ENCODE data around the gene WDFY2.

DNA sequence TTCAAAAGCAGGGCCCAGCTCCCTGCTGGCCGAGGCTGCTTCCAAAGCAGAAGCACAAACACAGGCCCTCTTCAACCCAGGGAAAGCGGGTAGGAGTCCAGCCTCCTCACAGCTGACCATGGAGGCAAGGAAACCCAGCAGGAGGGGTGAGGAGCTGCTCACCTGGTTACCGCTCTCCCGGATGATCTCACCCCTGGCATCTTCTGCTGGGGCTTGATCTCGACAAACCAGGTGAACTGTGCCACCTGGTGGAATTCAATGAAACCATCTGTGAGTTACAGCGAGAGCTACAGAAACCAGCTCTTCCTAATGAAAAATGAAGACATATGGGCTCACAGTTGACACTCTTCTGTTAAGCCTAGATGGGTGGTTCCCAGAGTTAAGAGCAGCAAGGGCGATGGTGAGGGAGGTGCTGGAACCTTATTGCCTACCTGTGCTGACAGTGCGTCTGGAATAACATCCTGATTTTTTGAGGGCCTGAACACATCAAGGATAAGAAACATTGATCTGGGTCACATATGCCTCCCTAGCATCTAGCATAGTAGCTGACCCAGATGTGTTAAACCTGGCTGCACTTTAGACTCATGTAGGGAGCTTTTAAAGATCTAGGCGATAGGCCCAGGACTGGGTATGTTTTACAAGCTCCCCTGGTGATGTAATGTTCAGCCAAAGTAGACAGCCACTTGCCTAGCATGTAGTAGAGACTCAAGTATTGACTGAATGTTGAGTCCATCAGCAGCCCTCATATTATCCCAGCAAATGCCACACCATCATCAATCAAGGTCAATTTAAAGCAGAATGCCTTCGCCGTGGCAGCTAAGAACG lies 213.6 kb downstream of the WDFY2 start:
- TF ChIP-seq, protein P1, sequence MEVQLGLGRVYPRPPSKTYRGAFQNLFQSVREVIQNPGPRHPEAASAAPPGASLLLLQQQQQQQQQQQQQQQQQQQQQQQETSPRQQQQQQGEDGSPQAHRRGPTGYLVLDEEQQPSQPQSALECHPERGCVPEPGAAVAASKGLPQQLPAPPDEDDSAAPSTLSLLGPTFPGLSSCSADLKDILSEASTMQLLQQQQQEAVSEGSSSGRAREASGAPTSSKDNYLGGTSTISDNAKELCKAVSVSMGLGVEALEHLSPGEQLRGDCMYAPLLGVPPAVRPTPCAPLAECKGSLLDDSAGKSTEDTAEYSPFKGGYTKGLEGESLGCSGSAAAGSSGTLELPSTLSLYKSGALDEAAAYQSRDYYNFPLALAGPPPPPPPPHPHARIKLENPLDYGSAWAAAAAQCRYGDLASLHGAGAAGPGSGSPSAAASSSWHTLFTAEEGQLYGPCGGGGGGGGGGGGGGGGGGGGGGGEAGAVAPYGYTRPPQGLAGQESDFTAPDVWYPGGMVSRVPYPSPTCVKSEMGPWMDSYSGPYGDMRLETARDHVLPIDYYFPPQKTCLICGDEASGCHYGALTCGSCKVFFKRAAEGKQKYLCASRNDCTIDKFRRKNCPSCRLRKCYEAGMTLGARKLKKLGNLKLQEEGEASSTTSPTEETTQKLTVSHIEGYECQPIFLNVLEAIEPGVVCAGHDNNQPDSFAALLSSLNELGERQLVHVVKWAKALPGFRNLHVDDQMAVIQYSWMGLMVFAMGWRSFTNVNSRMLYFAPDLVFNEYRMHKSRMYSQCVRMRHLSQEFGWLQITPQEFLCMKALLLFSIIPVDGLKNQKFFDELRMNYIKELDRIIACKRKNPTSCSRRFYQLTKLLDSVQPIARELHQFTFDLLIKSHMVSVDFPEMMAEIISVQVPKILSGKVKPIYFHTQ (CRISPR knock-in tag; IDR thresholded peaks at IDR 0.05): no peak
- TF ChIP-seq JAZF1 (CRISPR knock-in tag; IDR thresholded peaks at IDR 0.05) (no peak), ATF1 (CRISPR knock-in tag; IDR thresholded peaks at IDR 0.05) (no peak), FOXP1 (CRISPR knock-in tag; IDR thresholded peaks at IDR 0.05; ENCODE audit: borderline replicate concordance) (no peak), ZNF232 (CRISPR knock-in tag; IDR thresholded peaks at IDR 0.05) (no peak), CREB1 (CRISPR knock-in tag; IDR thresholded peaks at IDR 0.05) (no peak)
- TF ChIP-seq, protein P2, sequence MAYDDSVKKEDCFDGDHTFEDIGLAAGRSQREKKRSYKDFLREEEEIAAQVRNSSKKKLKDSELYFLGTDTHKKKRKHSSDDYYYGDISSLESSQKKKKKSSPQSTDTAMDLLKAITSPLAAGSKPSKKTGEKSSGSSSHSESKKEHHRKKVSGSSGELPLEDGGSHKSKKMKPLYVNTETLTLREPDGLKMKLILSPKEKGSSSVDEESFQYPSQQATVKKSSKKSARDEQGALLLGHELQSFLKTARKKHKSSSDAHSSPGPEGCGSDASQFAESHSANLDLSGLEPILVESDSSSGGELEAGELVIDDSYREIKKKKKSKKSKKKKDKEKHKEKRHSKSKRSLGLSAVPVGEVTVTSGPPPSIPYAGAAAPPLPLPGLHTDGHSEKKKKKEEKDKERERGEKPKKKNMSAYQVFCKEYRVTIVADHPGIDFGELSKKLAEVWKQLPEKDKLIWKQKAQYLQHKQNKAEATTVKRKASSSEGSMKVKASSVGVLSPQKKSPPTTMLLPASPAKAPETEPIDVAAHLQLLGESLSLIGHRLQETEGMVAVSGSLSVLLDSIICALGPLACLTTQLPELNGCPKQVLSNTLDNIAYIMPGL (CRISPR knock-in tag; IDR thresholded peaks at IDR 0.05): no peak
- TF ChIP-seq, protein P3, sequence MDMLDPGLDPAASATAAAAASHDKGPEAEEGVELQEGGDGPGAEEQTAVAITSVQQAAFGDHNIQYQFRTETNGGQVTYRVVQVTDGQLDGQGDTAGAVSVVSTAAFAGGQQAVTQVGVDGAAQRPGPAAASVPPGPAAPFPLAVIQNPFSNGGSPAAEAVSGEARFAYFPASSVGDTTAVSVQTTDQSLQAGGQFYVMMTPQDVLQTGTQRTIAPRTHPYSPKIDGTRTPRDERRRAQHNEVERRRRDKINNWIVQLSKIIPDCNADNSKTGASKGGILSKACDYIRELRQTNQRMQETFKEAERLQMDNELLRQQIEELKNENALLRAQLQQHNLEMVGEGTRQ (CRISPR knock-in tag; IDR thresholded peaks at IDR 0.05): no peak
- TF ChIP-seq, protein P4, sequence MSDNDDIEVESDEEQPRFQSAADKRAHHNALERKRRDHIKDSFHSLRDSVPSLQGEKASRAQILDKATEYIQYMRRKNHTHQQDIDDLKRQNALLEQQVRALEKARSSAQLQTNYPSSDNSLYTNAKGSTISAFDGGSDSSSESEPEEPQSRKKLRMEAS (CRISPR knock-in tag; IDR thresholded peaks at IDR 0.05): no peak
- TF ChIP-seq, protein P5, sequence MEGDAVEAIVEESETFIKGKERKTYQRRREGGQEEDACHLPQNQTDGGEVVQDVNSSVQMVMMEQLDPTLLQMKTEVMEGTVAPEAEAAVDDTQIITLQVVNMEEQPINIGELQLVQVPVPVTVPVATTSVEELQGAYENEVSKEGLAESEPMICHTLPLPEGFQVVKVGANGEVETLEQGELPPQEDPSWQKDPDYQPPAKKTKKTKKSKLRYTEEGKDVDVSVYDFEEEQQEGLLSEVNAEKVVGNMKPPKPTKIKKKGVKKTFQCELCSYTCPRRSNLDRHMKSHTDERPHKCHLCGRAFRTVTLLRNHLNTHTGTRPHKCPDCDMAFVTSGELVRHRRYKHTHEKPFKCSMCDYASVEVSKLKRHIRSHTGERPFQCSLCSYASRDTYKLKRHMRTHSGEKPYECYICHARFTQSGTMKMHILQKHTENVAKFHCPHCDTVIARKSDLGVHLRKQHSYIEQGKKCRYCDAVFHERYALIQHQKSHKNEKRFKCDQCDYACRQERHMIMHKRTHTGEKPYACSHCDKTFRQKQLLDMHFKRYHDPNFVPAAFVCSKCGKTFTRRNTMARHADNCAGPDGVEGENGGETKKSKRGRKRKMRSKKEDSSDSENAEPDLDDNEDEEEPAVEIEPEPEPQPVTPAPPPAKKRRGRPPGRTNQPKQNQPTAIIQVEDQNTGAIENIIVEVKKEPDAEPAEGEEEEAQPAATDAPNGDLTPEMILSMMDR (IDR thresholded peaks at IDR 0.05): 0 out of 2 replicates have a peak, but pooled peaks have one; percentile 33
- TF ChIP-seq, protein P6, sequence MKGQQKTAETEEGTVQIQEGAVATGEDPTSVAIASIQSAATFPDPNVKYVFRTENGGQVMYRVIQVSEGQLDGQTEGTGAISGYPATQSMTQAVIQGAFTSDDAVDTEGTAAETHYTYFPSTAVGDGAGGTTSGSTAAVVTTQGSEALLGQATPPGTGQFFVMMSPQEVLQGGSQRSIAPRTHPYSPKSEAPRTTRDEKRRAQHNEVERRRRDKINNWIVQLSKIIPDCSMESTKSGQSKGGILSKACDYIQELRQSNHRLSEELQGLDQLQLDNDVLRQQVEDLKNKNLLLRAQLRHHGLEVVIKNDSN (CRISPR knock-in tag; IDR thresholded peaks at IDR 0.05): no peak

Measured in WTC11 (cell line).